ENCODE data around the gene OAS2.

Gene OAS2

DNA sequence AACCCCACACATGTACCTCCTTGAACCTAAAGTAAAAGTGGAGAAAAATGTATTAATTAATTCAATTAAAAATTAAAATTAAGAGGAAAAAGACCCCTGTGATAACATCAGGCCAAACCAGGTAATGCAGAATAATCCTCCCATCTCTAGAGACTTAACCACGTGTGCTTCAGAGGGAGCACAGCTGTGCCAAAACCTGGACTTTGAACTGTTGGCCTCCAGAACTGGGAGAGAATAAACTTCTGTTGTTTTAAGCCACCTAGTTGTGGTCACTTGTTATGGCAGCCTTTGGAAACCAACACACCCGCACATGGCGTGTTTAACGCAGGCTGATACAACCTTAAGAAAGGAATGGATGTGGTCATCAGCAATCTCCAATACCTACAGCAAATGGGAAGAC is 23.8 kb downstream of the OAS2 start:
- TF ChIP-seq POLR2AphosphoS5 (IDR thresholded peaks at IDR 0.05; ENCODE audit: low read depth, low read length) (no peak), SIN3A (IDR thresholded peaks at IDR 0.05; ENCODE audit: borderline replicate concordance, insufficient read depth, low read length) (no peak), TAF1 (IDR thresholded peaks at IDR 0.05; ENCODE audit: borderline replicate concordance, insufficient read depth, low read length) (no peak), FOXP2 (optimal IDR thresholded peaks at IDR 0.05; ENCODE audit: borderline replicate concordance, extremely low read depth, extremely low read length, insufficient read depth) (no peak)
- TF ChIP-seq, protein P1, sequence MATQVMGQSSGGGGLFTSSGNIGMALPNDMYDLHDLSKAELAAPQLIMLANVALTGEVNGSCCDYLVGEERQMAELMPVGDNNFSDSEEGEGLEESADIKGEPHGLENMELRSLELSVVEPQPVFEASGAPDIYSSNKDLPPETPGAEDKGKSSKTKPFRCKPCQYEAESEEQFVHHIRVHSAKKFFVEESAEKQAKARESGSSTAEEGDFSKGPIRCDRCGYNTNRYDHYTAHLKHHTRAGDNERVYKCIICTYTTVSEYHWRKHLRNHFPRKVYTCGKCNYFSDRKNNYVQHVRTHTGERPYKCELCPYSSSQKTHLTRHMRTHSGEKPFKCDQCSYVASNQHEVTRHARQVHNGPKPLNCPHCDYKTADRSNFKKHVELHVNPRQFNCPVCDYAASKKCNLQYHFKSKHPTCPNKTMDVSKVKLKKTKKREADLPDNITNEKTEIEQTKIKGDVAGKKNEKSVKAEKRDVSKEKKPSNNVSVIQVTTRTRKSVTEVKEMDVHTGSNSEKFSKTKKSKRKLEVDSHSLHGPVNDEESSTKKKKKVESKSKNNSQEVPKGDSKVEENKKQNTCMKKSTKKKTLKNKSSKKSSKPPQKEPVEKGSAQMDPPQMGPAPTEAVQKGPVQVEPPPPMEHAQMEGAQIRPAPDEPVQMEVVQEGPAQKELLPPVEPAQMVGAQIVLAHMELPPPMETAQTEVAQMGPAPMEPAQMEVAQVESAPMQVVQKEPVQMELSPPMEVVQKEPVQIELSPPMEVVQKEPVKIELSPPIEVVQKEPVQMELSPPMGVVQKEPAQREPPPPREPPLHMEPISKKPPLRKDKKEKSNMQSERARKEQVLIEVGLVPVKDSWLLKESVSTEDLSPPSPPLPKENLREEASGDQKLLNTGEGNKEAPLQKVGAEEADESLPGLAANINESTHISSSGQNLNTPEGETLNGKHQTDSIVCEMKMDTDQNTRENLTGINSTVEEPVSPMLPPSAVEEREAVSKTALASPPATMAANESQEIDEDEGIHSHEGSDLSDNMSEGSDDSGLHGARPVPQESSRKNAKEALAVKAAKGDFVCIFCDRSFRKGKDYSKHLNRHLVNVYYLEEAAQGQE (IDR thresholded peaks at IDR 0.05; ENCODE audit: insufficient read depth in 1 of 2, low read depth in 2 of 2, low read length in 2 of 2): no peak

DNA sequence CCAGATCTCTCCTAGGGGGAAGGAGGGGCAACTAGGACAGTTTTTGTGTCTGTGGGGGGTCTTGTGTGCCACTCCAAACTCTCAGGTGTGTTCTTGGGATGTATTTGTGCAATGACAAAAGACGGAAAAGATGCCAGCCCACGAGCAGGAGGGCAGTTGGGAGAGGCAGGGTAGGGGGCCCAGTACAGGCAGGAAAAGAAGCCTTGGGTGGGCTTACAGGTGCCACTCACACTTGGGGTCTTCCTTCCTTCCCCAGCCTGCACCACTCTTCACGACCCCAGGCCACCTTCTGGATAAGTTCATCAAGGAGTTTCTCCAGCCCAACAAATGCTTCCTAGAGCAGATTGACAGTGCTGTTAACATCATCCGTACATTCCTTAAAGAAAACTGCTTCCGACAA is 24.4 kb downstream of the OAS2 start:
- TF ChIP-seq TAF1 (IDR thresholded peaks at IDR 0.05; ENCODE audit: borderline replicate concordance, insufficient read depth, low read length): no peak
- TF ChIP-seq FOXP2 (optimal IDR thresholded peaks at IDR 0.05; ENCODE audit: borderline replicate concordance, extremely low read depth, extremely low read length, insufficient read depth): no peak
- no peak for TF ChIP-seq POLR2AphosphoS5 (IDR thresholded peaks at IDR 0.05; ENCODE audit: low read depth, low read length)
- TF ChIP-seq, protein P1 (IDR thresholded peaks at IDR 0.05; ENCODE audit: insufficient read depth in 1 of 2, low read depth in 2 of 2, low read length in 2 of 2): no peak
- no peak for TF ChIP-seq SIN3A (IDR thresholded peaks at IDR 0.05; ENCODE audit: borderline replicate concordance, insufficient read depth, low read length)

DNA sequence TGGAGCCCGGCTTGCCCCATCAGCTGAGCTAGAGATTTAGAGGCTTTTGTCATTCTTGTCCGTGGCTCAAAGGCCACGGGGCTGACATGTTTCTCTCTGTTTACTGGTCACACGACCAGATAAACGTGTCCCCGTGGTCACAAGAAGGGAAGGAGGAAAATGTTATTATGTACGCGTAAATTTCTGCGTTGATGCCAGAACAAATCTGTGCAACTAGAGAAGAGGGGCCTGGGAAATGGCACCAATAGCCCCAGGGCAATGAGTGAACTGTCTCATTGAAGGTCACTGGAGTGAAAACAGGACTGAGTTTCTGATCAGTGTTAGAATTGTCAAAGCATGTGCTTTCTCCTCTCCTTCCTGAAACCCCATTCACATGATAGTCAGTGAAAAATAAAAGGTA is 25.3 kb downstream of the OAS2 start:
- TF ChIP-seq TAF1 (IDR thresholded peaks at IDR 0.05; ENCODE audit: borderline replicate concordance, insufficient read depth, low read length) (no peak), FOXP2 (optimal IDR thresholded peaks at IDR 0.05; ENCODE audit: borderline replicate concordance, extremely low read depth, extremely low read length, insufficient read depth) (no peak), SIN3A (IDR thresholded peaks at IDR 0.05; ENCODE audit: borderline replicate concordance, insufficient read depth, low read length) (no peak), POLR2AphosphoS5 (IDR thresholded peaks at IDR 0.05; ENCODE audit: low read depth, low read length) (no peak)
- TF ChIP-seq, protein P1 (IDR thresholded peaks at IDR 0.05; ENCODE audit: insufficient read depth in 1 of 2, low read depth in 2 of 2, low read length in 2 of 2): no peak

DNA sequence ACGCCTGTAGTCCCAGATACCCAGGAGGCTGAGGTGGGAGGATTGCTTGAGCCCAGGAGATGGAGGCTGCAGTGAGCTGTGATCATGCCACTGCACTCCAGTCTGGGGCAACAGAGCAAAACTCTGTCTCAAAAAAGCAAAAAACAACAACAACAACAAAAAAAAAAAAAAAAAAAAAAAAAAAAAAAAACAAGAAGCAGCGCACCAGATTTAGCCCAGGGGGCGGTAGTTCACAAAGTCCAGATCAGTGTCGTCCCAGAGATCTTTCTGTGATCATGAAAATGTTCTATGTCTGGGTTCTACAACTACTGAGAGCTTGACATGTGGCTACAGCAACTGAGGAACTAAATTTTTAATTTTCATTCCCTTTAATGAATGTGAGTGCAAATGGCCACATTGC is 27.4 kb downstream of the OAS2 start:
- TF ChIP-seq SIN3A (IDR thresholded peaks at IDR 0.05; ENCODE audit: borderline replicate concordance, insufficient read depth, low read length): no peak
- no peak for TF ChIP-seq FOXP2 (optimal IDR thresholded peaks at IDR 0.05; ENCODE audit: borderline replicate concordance, extremely low read depth, extremely low read length, insufficient read depth)
- TF ChIP-seq POLR2AphosphoS5 (IDR thresholded peaks at IDR 0.05; ENCODE audit: low read depth, low read length): no peak
- TF ChIP-seq, protein P1 (IDR thresholded peaks at IDR 0.05; ENCODE audit: insufficient read depth in 1 of 2, low read depth in 2 of 2, low read length in 2 of 2): no peak
- no peak for TF ChIP-seq TAF1 (IDR thresholded peaks at IDR 0.05; ENCODE audit: borderline replicate concordance, insufficient read depth, low read length)

DNA sequence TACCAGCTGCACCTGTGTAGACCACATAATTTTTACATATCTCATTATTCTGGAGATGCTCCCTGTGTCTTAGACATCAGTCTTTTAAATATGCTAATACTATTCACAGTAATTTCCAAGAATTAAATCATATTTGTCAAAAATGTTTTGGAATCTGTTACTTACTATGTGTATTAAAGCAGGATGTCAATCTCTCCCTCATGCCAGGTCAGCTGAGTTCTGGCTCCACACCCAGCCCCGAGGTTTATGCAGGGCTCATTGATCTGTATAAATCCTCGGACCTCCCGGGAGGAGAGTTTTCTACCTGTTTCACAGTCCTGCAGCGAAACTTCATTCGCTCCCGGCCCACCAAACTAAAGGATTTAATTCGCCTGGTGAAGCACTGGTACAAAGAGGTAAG is 27.9 kb downstream of the OAS2 start:
- TF ChIP-seq FOXP2 (optimal IDR thresholded peaks at IDR 0.05; ENCODE audit: borderline replicate concordance, extremely low read depth, extremely low read length, insufficient read depth) (no peak), POLR2AphosphoS5 (IDR thresholded peaks at IDR 0.05; ENCODE audit: low read depth, low read length) (no peak), SIN3A (IDR thresholded peaks at IDR 0.05; ENCODE audit: borderline replicate concordance, insufficient read depth, low read length) (no peak), TAF1 (IDR thresholded peaks at IDR 0.05; ENCODE audit: borderline replicate concordance, insufficient read depth, low read length) (no peak)
- TF ChIP-seq, protein P1 (IDR thresholded peaks at IDR 0.05; ENCODE audit: insufficient read depth in 1 of 2, low read depth in 2 of 2, low read length in 2 of 2): no peak

Measured in PFSK-1 (cell line).